KMS-11 (cell line): ENCODE results near the gene LFNG.

Source experiments
- H2AFZ ChIP-seq: fragments of 200-600 bp; sonication (generic); 2 replicates; pipeline ENCODE4 v1.6.1; 2016; ENCODE audit warnings: antibody characterized with exemption, mixed run types, low read depth
- H3K27ac ChIP-seq: fragments of 200-600 bp; sonication (generic); 2 replicates; pipeline ENCODE4 v1.6.1; 2016; ENCODE audit warnings: mild to moderate bottlenecking, mixed run types
- H3K27me3 ChIP-seq: fragments of 200-600 bp; sonication (generic); 2 replicates; pipeline ENCODE4 v1.6.1; 2017; ENCODE audit warnings: mild to moderate bottlenecking, low read depth, mixed run types, moderate library complexity; ENCODE audit not compliant: insufficient read depth
- H3K36me3 ChIP-seq: fragments of 200-600 bp; sonication (generic); 2 replicates; pipeline ENCODE4 v1.6.1; 2017; ENCODE audit warnings: mild to moderate bottlenecking, mixed run types; ENCODE audit not compliant: insufficient read depth
- H3K4me1 ChIP-seq: fragments of 200-600 bp; sonication (generic); 2 replicates; pipeline ENCODE4 v1.6.1; 2016; ENCODE audit warnings: mild to moderate bottlenecking, low read depth, mixed run types; ENCODE audit not compliant: poor library complexity, severe bottlenecking
- H3K4me2 ChIP-seq: fragments of 200-600 bp; sonication (generic); 2 replicates; pipeline ENCODE4 v1.7.0; 2016; ENCODE audit warnings: mild to moderate bottlenecking, mixed run types
- H3K4me3 ChIP-seq: fragments of 200-600 bp; sonication (generic); IDR thresholded peaks from 2 replicates; pipeline ENCODE4 v1.6.1; 2017; ENCODE audit warnings: low read depth, low read length, mixed read lengths; ENCODE audit not compliant: insufficient read depth
- H3K79me2 ChIP-seq: fragments of 200-600 bp; sonication (generic); 2 replicates; pipeline ENCODE4 v1.6.1; 2016; ENCODE audit warnings: low read depth, mixed run types; ENCODE audit not compliant: insufficient read depth
- H3K9ac ChIP-seq: fragments of 200-600 bp; sonication (generic); 2 replicates; pipeline ENCODE4 v1.6.1; 2016; ENCODE audit warnings: mild to moderate bottlenecking, mixed run types
- H4K20me1 ChIP-seq: fragments of 200-600 bp; sonication (generic); 2 replicates; pipeline ENCODE4 v1.6.1; 2016; ENCODE audit warnings: mild to moderate bottlenecking, mixed run types; ENCODE audit not compliant: insufficient read depth
- TF ChIP-seq, protein P1 (sequence below): fragments of 200-600 bp; sonication (generic); conservative IDR thresholded peaks from 2 replicates; pipeline ENCODE4 v1.6.1; 2017; ENCODE audit warnings: low read depth, mild to moderate bottlenecking, antibody characterized with exemption, low read length, moderate library complexity, mixed read lengths

The LFNG gene

DNA sequence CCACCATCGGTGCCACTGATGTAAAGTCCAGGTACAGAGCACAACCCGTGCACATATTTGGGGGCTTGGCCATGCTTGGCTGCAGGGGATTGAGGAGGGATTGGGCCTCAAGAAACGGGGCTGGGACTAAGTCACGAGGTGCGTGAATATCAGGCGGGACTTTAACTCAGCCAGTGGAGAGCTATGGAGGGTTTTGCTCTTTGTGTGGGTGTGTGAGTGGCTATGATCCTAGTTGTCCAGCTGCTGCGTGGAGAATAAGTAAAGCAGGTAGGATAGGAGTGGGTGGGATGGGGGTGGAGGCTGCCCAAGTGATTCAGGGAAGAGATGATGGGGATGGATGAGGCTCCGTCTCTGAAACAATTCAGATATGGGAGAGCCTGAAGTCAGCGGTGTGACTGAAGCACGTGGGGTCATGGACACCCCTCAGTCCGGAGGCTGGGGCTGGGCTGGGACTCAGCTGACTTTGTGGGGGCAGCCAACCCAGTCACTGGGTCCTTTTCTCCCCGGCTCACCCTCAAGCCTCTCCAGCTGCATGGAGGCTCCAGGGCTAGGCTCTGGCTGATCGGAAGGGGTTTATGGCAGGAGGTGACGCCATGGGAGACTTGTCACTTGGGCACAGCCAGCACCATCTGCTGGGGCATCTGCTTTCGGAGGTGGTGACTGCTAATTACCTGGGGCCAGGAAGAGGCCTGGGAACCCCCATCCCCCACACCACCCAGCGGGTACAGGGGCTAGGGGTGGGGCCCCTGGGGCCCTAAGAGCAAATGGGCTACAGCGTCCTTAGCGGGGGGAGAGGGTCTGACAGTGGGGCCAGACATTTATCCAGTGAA, 1.7 kb upstream of the LFNG start:
- no peak overlapping the region for H3K9ac ChIP-seq
- no peaks in the 10 kb centered on the region for H4K20me1 ChIP-seq
- no peak overlapping the region for H2AFZ ChIP-seq
- peaks cover 80% of the 10 kb centered on the region for H3K27me3 ChIP-seq
- no peak overlapping the region for H3K27ac ChIP-seq
- no peak overlapping the region for H3K4me3 ChIP-seq
- TF ChIP-seq, protein P1, sequence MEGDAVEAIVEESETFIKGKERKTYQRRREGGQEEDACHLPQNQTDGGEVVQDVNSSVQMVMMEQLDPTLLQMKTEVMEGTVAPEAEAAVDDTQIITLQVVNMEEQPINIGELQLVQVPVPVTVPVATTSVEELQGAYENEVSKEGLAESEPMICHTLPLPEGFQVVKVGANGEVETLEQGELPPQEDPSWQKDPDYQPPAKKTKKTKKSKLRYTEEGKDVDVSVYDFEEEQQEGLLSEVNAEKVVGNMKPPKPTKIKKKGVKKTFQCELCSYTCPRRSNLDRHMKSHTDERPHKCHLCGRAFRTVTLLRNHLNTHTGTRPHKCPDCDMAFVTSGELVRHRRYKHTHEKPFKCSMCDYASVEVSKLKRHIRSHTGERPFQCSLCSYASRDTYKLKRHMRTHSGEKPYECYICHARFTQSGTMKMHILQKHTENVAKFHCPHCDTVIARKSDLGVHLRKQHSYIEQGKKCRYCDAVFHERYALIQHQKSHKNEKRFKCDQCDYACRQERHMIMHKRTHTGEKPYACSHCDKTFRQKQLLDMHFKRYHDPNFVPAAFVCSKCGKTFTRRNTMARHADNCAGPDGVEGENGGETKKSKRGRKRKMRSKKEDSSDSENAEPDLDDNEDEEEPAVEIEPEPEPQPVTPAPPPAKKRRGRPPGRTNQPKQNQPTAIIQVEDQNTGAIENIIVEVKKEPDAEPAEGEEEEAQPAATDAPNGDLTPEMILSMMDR = no peak
- peaks cover 29% of the 10 kb centered on the region for H3K4me1 ChIP-seq
- H3K4me2 ChIP-seq = no peak overlapping the region
- no peaks in the 10 kb centered on the region for H3K79me2 ChIP-seq
- H3K36me3 ChIP-seq = no peaks in the 10 kb centered on the region

DNA sequence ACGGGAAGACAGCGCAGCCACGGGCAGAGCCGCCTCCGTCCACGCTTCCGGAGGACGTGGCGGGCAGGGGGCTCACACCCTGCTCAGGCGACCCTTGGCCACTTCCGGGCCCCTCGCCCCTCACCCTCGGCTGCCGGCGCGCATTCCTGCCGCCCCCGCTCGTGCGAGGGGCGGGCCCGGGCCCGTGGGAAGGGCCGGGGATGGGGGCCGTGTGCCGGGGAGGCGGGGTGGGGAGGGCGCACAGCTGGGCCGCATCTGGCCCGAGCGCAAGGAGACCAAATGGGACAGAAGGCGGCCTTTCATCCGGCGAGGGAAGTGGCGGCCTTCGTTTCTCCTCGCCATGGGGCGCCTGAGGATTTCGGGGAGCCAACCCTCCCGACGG, 846 bp upstream of the LFNG start:
- Histone ChIP-seq H2AFZ (peak overlapping the region; percentile 98), H4K20me1 (no peaks in the 10 kb centered on the region), H3K36me3 (no peaks in the 10 kb centered on the region), H3K79me2 (no peaks in the 10 kb centered on the region), H3K4me1 (peaks cover 29% of the 10 kb centered on the region), H3K27me3 (peaks cover 84% of the 10 kb centered on the region), H3K4me2 (peak overlapping the region; percentile 98), H3K27ac (no peak overlapping the region), H3K9ac (peak overlapping the region; percentile 49; the same call in 1 of the 2 replicates), H3K4me3 (no peak overlapping the region)
- TF ChIP-seq, protein P1 = no peak

DNA sequence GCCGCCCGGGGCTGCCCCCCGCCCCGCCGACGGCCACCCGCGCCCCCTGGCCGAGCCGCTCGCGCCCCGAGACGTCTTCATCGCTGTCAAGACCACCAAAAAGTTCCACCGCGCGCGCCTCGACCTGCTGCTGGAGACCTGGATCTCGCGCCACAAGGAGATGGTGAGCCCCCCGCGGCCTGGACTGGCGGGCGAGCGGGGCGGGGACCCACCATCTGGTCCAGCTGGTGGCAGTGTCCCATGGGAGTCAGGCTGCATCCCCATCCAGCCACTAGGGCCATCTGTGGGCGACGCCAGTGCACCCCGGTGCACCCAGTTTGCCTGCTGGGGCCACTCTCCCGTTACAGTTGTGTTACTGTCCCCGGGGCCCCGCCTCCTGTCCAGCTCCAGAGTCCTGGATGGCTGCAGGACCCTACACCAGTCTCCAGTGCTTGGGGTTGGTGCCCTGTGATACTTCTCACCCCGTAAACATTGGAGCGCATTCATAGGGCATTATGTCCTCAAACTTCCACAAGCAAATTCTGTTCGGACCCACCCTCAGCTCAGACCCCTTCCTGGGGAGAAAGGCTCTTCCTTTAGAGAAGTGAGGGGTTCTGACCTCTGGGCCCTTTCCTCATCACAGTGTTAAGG, 672 bp downstream of the LFNG start:
- no peak overlapping the region; the same call in 1 of the 2 replicates for H3K9ac ChIP-seq
- no peaks in the 10 kb centered on the region for H4K20me1 ChIP-seq
- H3K4me1 ChIP-seq = peaks cover 29% of the 10 kb centered on the region
- H3K4me2 ChIP-seq = peak overlapping the region; percentile 48; the same call in 1 of the 2 replicates
- H3K79me2 ChIP-seq = no peaks in the 10 kb centered on the region
- H3K36me3 ChIP-seq = no peaks in the 10 kb centered on the region
- H3K4me3 ChIP-seq = no peak overlapping the region
- peaks cover 82% of the 10 kb centered on the region for H3K27me3 ChIP-seq
- TF ChIP-seq, protein P1 = no peak
- H2AFZ ChIP-seq = peak overlapping the region; percentile 38
- no peak overlapping the region for H3K27ac ChIP-seq

DNA sequence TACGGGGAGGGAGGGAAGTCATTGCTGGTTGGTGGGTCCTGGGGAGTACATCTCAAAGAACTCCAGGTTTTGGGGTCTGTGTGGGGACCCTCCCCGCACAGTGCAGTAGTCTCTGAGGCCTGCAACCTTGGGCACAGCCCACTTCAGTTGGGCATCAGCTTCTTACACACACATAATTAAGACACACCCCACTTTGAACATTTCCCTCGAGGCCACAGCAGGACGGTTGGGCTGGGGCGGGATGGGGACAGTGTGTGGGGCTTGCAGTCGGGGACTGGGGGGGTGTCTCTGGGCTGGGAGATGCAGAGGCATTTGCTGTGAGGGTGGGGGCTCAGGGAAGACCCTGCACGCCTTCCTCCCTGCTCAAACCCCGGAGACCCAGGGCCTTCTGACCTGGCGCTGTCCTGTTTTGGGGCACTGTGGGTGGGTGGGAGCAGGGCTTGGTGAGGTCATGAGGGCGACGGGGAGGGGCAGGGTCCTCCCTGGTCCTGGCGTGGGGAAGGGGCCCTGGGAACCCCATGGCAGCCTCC, 1.3 kb downstream of the LFNG start:
- TF ChIP-seq, protein P1 = no peak
- H4K20me1 ChIP-seq = no peaks in the 10 kb centered on the region
- H3K4me2 ChIP-seq = peak overlapping the region; percentile 48; the same call in 1 of the 2 replicates
- H3K9ac ChIP-seq = no peak overlapping the region
- H2AFZ ChIP-seq = no peak overlapping the region
- H3K79me2 ChIP-seq = no peaks in the 10 kb centered on the region
- H3K36me3 ChIP-seq = no peaks in the 10 kb centered on the region
- peaks cover 83% of the 10 kb centered on the region for H3K27me3 ChIP-seq
- no peak overlapping the region for H3K27ac ChIP-seq
- H3K4me1 ChIP-seq = peaks cover 29% of the 10 kb centered on the region
- H3K4me3 ChIP-seq = no peak overlapping the region
